MV-4-11 (cell line): ENCODE data around the gene SLC15A1.
"Not testable (repeated sequence)": the region's sequence is repeated elsewhere in the genome, so short reads cannot be mapped to it uniquely, and the experiment has no call there.

Source experiments
- DNase-seq: peaks from one replicate; lab custom pipeline; 2025; lab: John Stamatoyannopoulos, UW

SLC15A1 gene

DNA sequence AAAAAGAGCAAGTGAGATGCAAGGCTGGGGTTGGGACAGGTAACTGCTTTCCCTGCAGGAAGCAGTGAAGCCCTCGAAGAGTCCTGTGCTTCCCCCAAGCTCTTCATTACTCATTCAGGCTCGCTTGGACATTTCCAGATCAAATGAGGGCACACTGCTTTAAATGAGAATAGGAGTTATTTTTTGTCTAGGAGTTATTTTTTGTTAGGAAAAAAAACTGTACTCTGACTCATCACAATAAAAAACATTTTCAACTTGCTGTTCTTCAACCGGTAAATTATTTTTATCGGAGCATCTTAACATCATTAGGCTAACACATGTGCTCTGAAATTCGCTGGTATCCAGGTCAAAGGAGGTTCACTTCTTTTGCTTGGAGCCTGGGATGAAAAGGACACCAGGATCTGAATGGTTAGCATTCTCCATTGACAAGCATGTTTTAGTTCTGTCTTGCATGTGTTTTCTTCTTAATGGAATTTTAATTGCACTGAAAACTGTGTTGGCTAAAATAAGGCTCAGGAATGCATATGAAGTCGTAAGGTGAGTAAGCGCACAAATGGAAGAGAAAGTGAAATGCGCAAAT lies 94.9 kb downstream of the SLC15A1 start:
- no peak for DNase-seq

GRCh38 chr13:98656223-98656622 lies 96.2 kb downstream of the SLC15A1 start:
- no peak for DNase-seq

- peak; percentile 40 for DNase-seq
Measured at GRCh38 chr13:98653463-98653985, 98.9 kb downstream of the SLC15A1 start.

GRCh38 chr13:98652721-98653462 lies 99.6 kb downstream of the SLC15A1 start:
- DNase-seq = no peak

DNA sequence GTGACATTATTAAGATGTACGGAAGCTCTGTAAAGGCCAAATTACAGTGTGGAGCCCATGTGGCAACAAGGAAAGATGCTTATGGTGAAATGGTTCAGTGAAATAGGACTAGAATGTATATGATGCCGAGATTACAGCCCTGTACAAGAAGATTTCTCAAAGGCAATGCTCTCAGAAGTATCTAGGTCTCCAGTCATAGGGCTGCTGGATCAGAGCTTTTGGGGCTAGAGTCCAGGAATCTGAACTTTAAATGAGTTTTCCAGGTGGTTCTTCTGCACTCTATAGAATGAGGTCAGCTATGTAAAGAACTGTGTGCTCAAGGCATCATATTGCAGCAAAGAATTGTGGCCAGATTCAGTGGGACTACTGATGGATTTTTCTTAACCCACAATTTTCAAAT lies 100.2 kb downstream of the SLC15A1 start:
- DNase-seq = no peak

GRCh38 chr13:98651744-98652143 lies 100.7 kb downstream of the SLC15A1 start:
- DNase-seq = no peak

GRCh38 chr13:98650396-98651107 lies 101.9 kb downstream of the SLC15A1 start:
- DNase-seq = peak; percentile 79

GRCh38 chr13:98649861-98650260 lies 102.6 kb downstream of the SLC15A1 start:
- no peak for DNase-seq

- DNase-seq = no peak
Measured at GRCh38 chr13:98648686-98649085, 103.8 kb downstream of the SLC15A1 start.

DNA sequence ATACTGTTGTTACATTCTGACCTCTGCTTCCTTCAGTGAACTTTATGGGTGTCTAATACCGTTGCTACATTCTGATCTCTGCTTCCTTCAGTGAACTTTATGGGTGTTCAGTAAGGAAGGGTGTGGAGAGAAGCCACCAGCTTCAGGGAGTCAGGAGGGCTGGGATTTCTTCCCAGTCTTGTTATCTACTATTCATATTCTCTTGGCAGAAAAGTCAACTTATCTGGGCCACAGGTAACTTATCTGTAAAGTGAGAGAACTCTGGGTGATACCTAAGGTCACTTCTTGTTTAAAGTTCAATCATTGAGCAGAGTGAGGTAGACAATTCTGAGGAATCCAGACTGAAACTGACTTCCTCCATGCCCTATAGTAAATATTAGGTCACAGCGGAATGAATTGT lies 104.3 kb downstream of the SLC15A1 start:
- DNase-seq = no peak

DNA sequence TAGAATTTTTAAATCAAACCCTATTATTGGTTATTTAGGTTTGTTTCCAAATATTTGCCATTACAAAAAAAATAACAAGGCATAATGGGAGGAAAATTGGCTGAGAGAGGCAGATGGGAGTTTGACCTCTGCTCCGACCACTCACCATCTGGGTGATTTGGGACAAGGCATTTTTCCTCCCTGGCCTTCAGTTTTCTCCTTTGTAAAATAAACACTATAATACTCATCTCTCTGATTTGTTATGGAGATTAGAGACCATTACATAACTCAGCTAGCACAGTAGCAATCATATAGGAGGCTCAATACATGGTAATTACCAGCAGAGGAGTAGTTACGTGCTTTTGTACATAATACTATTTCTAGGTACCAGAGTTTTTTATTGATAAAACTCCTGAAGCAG lies 105.4 kb downstream of the SLC15A1 start:
- no peak for DNase-seq

GRCh38 chr13:98643479-98643878 lies 109.0 kb downstream of the SLC15A1 start:
- no peak for DNase-seq

GRCh38 chr13:98641075-98641474 lies 111.4 kb downstream of the SLC15A1 start:
- DNase-seq = no peak

DNA sequence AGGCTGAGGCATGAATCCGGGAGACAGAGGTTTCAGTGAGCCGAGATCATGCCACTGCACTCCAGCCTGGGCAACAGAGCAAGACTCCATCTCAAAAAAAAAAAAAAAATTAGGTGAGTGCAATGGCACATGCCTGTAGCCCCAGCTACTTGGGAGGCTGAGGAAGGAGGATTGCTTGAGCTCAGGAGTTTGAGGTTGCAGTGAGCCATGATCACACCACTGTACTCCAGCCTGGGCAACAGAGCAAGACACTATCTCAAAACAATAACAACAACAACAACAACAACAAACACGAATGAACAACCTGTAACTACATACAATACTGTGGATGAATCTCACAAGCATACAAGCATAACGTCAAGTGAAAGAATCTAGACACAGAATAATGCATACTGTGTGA lies 112.7 kb downstream of the SLC15A1 start:
- not testable (repeated sequence) for DNase-seq

GRCh38 chr13:98638352-98638751 lies 114.1 kb downstream of the SLC15A1 start:
- DNase-seq = not testable (repeated sequence)
